Bronchial smooth muscle cell (primary cell): ENCODE results near the gene UCHL5. TPM values are rescaled to one million over a fixed set of nuclear protein-coding genes. Genes with fewer than 3 reads are reported as not detected.

ENCODE experiments used
- total RNA-seq: library from RNA; depleted of rRNA; stranded (reverse); fragments of >200 nt; gene quantifications from 2 replicates; pipeline ENCODE4 v1.2.1, GENCODE V29; 2014

UCHL5 gene
- 21.4 and 25.8 TPM in 2 replicates for total RNA-seq

DNA sequence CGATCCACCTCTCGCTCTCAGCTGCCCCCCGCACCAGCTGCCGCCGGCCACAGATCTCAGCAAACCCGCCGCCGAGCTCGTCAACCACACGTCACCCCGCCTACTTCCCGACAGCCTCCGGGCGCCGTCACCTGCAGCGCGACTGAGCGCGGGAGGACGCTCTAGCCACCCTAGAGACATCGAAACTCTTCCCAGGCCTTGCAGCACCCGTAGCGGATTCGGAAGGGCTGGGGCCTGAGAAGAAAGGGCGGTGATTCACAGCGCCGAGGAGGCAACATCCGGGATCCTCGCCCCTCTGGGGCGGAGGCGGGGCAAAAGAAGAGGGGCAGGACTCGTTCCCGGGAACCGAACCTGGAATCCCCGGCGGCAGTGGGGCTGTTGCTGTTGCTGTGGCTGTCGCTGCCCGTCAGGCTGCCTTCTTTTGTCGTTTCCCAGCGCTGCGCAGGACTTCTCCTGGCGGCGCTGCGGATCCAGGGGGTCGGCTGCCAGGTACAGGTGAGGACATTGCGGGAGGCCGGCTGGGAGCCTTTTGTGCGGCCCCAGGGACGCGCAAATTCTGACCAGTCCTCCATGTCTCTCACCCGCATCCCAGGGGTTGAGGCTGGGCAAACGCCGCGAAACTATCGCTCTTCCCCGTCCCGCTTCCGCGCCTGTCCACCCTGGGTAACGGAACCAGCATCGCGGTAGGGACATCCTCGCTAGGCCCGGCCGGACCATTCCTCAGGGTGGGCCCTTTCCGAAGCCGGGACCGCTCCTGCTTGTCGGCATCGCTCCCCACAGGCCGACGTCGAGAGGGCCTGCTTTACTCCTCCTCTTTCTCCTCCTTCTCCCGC lies at the start of gene UCHL5, which contains the start of gene RO60:
Gene UCHL5, minus strand, starts transcription at position 79 of the 833 bp plus-strand sequence. CDS start 100 bp downstream, outside the sequence.
Gene RO60, plus strand, starts transcription at position 331 of the 833 bp plus-strand sequence. CDS start 9,443 bp downstream, outside the sequence.

GRCh38 chr1:193104907-193105820 lies 46.0 kb upstream of the UCHL5 start, which contains the start of gene GLRX2:
Gene GLRX2 (minus strand): TSS chr1:193105414. CDS start chr1:193105382, 32 bp downstream.

Other genes starting within 250 kb of the UCHL5 start
- 87.8 and 94.3 TPM in 2 replicates for gene RO60, start 252 bp upstream of the UCHL5 start, total RNA-seq
- 11.7 and 14.7 TPM in 2 replicates for gene GLRX2, start 46.1 kb upstream of the UCHL5 start, total RNA-seq
- gene CDC73, start 62.7 kb upstream of the UCHL5 start, total RNA-seq = 15.3 and 18.6 TPM in 2 replicates
- gene B3GALT2, start 127.3 kb upstream of the UCHL5 start, total RNA-seq = 0.32 TPM in 1 of 2 replicates, not detected in the other